GM12892 (cell line): ENCODE measurements around the gene MUC2. TPM values are rescaled to one million over a fixed set of nuclear protein-coding genes. Genes with fewer than 3 reads are reported as not detected.

Source experiments
- DNase-seq: peaks from one replicate; pipeline ENCODE4 v3.0.0; 2011; ENCODE audit not compliant: insufficient read length
- FAIRE-seq: peaks from 2 replicates; lab custom pipeline; 2011; peaks lifted over from hg19 to GRCh38; lab: Jason Lieb, UNC
- POLR2A ChIP-seq: IDR thresholded peaks from 2 replicates; pipeline ENCODE4 v1.6.1; 2011; ENCODE audit warnings: low read depth, low read length, control low read depth
- POLR2AphosphoS5 ChIP-seq: IDR thresholded peaks from 2 replicates; pipeline ENCODE4 v1.6.1; 2011; ENCODE audit warnings: low read depth, low read length, control low read depth
- TAF1 ChIP-seq: IDR thresholded peaks from 2 replicates; pipeline ENCODE4 v1.6.1; 2011; ENCODE audit warnings: low read depth, mild to moderate bottlenecking, control low read depth, low read length, borderline replicate concordance
- polyA plus RNA-seq: library from polyadenylated mRNA; unstranded; fragments of >200 nt; gene quantifications from one replicate; pipeline ENCODE4 v1.2.1, GENCODE V29; 2012; ENCODE audit warnings: missing spikeins, inconsistent platforms; ENCODE audit not compliant: missing spikeins

The MUC2 gene
- polyA plus RNA-seq, result 0.04 TPM

GRCh38 chr11:1074244-1075221, at the start of gene MUC2:
Gene MUC2 (plus strand): TSS chr11:1074874.
- TF ChIP-seq TAF1, result no peak
- TF ChIP-seq POLR2AphosphoS5, result no peak
- no peak for FAIRE-seq
- no peak for DNase-seq

GRCh38 chr11:1025410-1026162, 49.1 kb upstream of the MUC2 start:
- FAIRE-seq, result no peak
- TF ChIP-seq POLR2A, result no peak
- no peak for TF ChIP-seq TAF1
- TF ChIP-seq POLR2AphosphoS5, result no peak
- DNase-seq, result no peak

DNA sequence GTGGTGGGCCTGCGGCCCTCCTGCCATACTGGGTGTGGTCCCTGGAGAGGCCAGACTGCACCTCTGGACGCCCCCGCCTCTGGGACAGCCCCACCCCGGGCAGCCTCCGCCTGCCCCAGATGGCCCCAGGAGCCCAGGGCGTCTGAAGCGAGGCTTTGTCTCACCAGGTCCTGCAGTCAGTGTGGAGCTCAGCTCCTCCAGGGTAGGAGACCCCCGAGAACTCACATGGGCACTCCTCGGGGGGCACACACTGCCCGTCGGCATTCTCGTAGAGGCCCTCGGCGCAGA, 48.6 kb upstream of the MUC2 start:
- TF ChIP-seq POLR2AphosphoS5 (no peak), TAF1 (no peak), POLR2A (no peak)
- DNase-seq, result no peak
- FAIRE-seq, result no peak

DNA sequence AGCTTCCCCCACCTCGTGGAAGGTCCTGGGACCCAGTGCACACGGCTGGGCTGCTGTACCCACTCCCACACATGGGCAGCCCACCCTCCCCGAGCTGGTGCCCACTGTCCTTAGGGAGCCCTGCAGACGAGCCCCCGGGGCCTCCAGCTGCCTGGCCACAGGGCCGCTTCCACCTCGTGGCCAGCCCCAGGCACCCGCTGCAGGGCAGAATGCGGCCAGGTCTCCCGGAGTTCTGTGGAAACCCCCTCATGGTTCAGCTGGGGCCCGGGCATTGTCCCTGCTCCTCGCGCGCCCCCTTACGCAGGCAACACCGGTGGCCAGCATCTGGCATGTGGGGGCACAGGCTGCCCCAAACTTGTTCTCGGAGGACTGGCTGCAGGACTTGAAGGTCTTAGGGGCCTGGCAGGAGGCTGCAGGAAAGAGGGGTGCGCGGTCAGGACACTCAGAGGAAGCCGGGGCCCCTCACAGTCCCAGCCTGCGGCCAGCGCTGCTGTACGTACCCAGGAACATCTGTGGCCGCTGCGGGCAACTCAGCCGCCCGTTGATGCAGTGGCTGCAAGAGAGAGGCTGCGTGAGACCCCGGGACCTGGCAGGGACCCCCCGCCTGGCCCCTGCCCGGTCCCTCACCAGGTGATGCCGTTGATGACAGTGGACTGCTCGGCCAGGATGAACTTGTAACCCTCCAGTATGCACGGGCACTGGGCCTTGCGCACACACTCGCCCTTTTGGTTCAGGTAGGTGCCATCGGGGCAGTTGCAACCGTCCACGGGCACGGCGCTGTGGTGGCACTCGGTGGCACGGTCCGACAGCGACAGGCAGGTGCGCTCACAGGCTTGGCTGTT, 47.8 kb upstream of the MUC2 start:
- TF ChIP-seq TAF1, result no peak
- FAIRE-seq, result no peak

GRCh38 chr11:1027483-1028290, 47.0 kb upstream of the MUC2 start:
- DNase-seq (no peak), FAIRE-seq (no peak)
- no peak for TF ChIP-seq POLR2A
- no peak for TF ChIP-seq TAF1
- TF ChIP-seq POLR2AphosphoS5, result no peak

More for the DNA sequence above, 47.8 kb upstream of the MUC2 start:
- no peak for DNase-seq

DNA sequence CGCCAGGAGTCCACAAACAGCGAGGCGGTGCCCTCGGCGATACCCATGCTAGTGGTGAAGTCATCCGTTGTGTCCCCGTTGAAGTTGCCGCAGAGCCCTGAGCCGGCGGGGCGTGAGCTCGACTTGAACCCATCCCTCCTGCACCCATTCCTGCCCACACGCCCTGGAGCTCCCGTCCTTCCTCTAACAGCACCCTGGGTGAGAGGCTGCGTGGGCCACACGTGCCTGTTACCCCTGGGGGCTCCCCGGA, 46.5 kb upstream of the MUC2 start:
- TF ChIP-seq POLR2AphosphoS5, result no peak
- no peak for TF ChIP-seq POLR2A
- TF ChIP-seq TAF1, result no peak
- no peak for FAIRE-seq
- DNase-seq, result no peak

- no peak for FAIRE-seq
- no peak for DNase-seq
- TF ChIP-seq POLR2AphosphoS5 (no peak), TAF1 (no peak), POLR2A (no peak)
These were observed 46.1 kb upstream of the MUC2 start for GRCh38 chr11:1028616-1029015.

DNA sequence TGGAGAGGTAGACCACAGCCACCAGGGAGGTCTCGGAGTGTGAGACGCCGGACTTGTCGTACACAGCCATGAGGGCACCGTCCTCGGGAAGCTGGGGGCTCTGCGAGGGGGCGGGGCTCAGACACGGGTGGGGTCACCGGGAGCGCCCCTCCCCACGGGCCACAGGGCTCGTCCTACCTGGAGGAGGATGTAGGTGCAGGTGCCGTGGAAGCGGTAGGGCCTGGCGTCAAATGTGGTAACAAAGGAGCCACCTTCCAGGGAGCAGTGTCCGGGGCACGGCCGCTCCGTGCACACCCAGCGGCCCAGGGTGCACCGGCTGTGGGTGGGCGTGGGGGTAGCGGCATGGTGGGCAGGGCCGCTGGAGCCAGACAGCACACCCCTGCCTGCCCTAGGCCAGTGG, 45.6 kb upstream of the MUC2 start:
- TF ChIP-seq TAF1 (no peak), POLR2A (no peak), POLR2AphosphoS5 (no peak)
- DNase-seq, result no peak
- no peak for FAIRE-seq

GRCh38 chr11:1029654-1030053, 45.0 kb upstream of the MUC2 start:
- FAIRE-seq (no peak), DNase-seq (no peak)
- no peak for TF ChIP-seq POLR2AphosphoS5
- TF ChIP-seq POLR2A, result no peak
- TF ChIP-seq TAF1, result no peak

- TF ChIP-seq POLR2A, result no peak
- TF ChIP-seq TAF1, result no peak
- TF ChIP-seq POLR2AphosphoS5, result no peak
- DNase-seq (no peak), FAIRE-seq (no peak)
These were observed 44.6 kb upstream of the MUC2 start for GRCh38 chr11:1030086-1030485.
